Prostate gland (tissue), 2 donors: ENCODE results near the gene DNM2. TPM values are rescaled to one million over a fixed set of nuclear protein-coding genes. Genes with fewer than 3 reads are reported as not detected.

ENCODE experiments used
- DNase-seq: peaks from one replicate; pipeline ENCODE4 v3.0.0-alpha.2; 2019; ENCODE audit warnings: low spot score
- H3K27ac ChIP-seq, 2 donors: fragments of 200-600 bp; sonication (generic); 2 replicates each; pipeline ENCODE4 v1.5.1; 2017 to 2019
- H3K27me3 ChIP-seq: fragments of 200-600 bp; sonication (generic); replicated peaks from 2 replicates; pipeline ENCODE4 v1.5.1; 2019; ENCODE audit not compliant: insufficient read depth
- H3K36me3 ChIP-seq, 2 donors: fragments of 200-600 bp; sonication (generic); 1 replicate in 1 of 2; 2 replicates in 1 of 2; pipeline versions ENCODE4 v1.5.1 to v1.8.1; 2017 to 2019
- H3K4me1 ChIP-seq: fragments of 200-600 bp; sonication (generic); replicated peaks from 2 replicates; pipeline ENCODE4 v1.5.1; 2019
- H3K4me3 ChIP-seq, 2 donors: fragments of 200-600 bp; sonication (generic); 2 replicates each; pipeline ENCODE4 v1.5.1; 2017 to 2019
- H3K9me3 ChIP-seq: fragments of 200-600 bp; sonication (generic); 2 replicates; pipeline ENCODE4 v1.5.1; 2017
- CTCF ChIP-seq, 4 experiments: fragments of 200-600 bp in 2 of 4; fragments of 450-650 bp in 2 of 4; sonication (generic) in 2 of 4; IDR thresholded peaks; 1 replicate in 3 of 4; 2 replicates in 1 of 4; pipeline ENCODE4 v1.5.1; 2016 to 2019; ENCODE audit warnings: antibody characterized with exemption in 4 of 4, mild to moderate bottlenecking in 2 of 4, moderate library complexity in 2 of 4
- POLR2A ChIP-seq: fragments of 450-650 bp; IDR thresholded peaks from one replicate; pipeline ENCODE4 v1.6.1; 2016; ENCODE audit warnings: antibody characterized with exemption, mild to moderate bottlenecking
- POLR2AphosphoS5 ChIP-seq: sonication (generic); formaldehyde crosslinking; IDR thresholded peaks from one replicate; pipeline ENCODE4 v1.6.1; 2017; ENCODE audit warnings: antibody characterized with exemption
- WGBS: methylation state at CpG from one replicate; pipeline ENCODE4 v1.1.5; 2018; 5-methylcytosine and 5-hydroxymethylcytosine counted together
- intact Hi-C: fragments of 100-400 bp; cut with DNase I; formaldehyde crosslinking; loops from one replicate; pipeline ENCODE4 v1.14.2; 2022
- total RNA-seq, 2 donors: library from RNA; depleted of rRNA; stranded (reverse); fragments of >200 nt; gene quantifications; one replicate each; pipeline ENCODE4 v1.1.0, GENCODE V29; 2016

DNM2 gene
- total RNA-seq, 2 donors from 2014 or later, result 137 to 279 TPM

- intact Hi-C loops, result no loop called here
- no peak for TF ChIP-seq POLR2A
- TF ChIP-seq POLR2AphosphoS5, result no peak
- TF ChIP-seq CTCF (IDR thresholded peaks at IDR 0.05), result no peak
- no peak for DNase-seq
- H3K27me3 ChIP-seq, result no peaks in the 10 kb centered on the region
- 80% methylated on average over 17 of the region's 17 CpGs for WGBS
- H3K4me3 ChIP-seq, result no peak overlapping the region
- no peaks in the 10 kb centered on the region for H3K9me3 ChIP-seq
- H3K4me1 ChIP-seq, result peaks cover 4% of the 10 kb centered on the region
- H3K36me3 ChIP-seq, result no peaks in the 10 kb centered on the region
- no peak overlapping the region for H3K27ac ChIP-seq
Measured at GRCh38 chr19:10760273-10760944, 42.5 kb downstream of the DNM2 start.

- no peak overlapping the region for H3K4me3 ChIP-seq
- no peak overlapping the region for H3K27ac ChIP-seq
- TF ChIP-seq CTCF (IDR thresholded peaks at IDR 0.05) (no peak), POLR2AphosphoS5 (no peak), POLR2A (no peak)
- no peaks in the 10 kb centered on the region for H3K9me3 ChIP-seq
- peaks cover 11% of the 10 kb centered on the region for H3K4me1 ChIP-seq
- WGBS, result 82% methylated on average over 19 of the region's 19 CpGs
- H3K36me3 ChIP-seq, result no peaks in the 10 kb centered on the region
- no peak for DNase-seq
- no peaks in the 10 kb centered on the region for H3K27me3 ChIP-seq
- intact Hi-C loops, result no loop called here
Measured at GRCh38 chr19:10761443-10762250, 43.8 kb downstream of the DNM2 start.

GRCh38 chr19:10762656-10763055, 44.8 kb downstream of the DNM2 start:
- WGBS, result 100% methylated on average over 1 of the region's 1 CpG
- Histone ChIP-seq H3K27me3 (no peaks in the 10 kb centered on the region), H3K4me3 (no peak overlapping the region), H3K9me3 (no peaks in the 10 kb centered on the region), H3K4me1 (peaks cover 13% of the 10 kb centered on the region), H3K36me3 (no peaks in the 10 kb centered on the region), H3K27ac (no peak overlapping the region)
- TF ChIP-seq CTCF (IDR thresholded peaks at IDR 0.05) (no peak), POLR2A (no peak), POLR2AphosphoS5 (no peak)
- DNase-seq, result no peak
- intact Hi-C loops, result no loop called here

GRCh38 chr19:10763411-10763810, 45.5 kb downstream of the DNM2 start:
- intact Hi-C loops, result no loop called here
- Histone ChIP-seq H3K9me3 (no peaks in the 10 kb centered on the region), H3K27ac (no peak overlapping the region), H3K36me3 (no peaks in the 10 kb centered on the region), H3K4me1 (peaks cover 13% of the 10 kb centered on the region), H3K27me3 (no peaks in the 10 kb centered on the region), H3K4me3 (no peak overlapping the region)
- TF ChIP-seq CTCF (IDR thresholded peaks at IDR 0.05), result no peak
- TF ChIP-seq POLR2A, result no peak
- no peak for TF ChIP-seq POLR2AphosphoS5
- 77% methylated on average over 5 of the region's 5 CpGs for WGBS
- DNase-seq, result no peak
